PC-3 (cell line): ENCODE measurements around the gene CAPS2. TPM values are rescaled to one million over a fixed set of nuclear protein-coding genes. Genes with fewer than 3 reads are reported as not detected.

ENCODE experiments used
- ATAC-seq: fragments of 200-7000 bp; cut with Tn5 transposase; 2 replicates; pipeline ENCODE4 v1.9.1; 2020; ENCODE audit warnings: mild to moderate bottlenecking, moderate library complexity
- BruUV-seq: library from RNA; stranded (reverse); fragments of 400-500 nt; replicated peaks from 2 replicates; lab custom pipeline; 2021; lab: Mats Ljungman, UMichigan
- CTCF ChIA-PET: fragments of 300-600 bp; sonication (Branson Sonifier 250); formaldehyde crosslinking; loops from one replicate; lab custom pipeline; 2022; ENCODE audit warnings: antibody characterized with exemption; lab: Charles Lee
- POLR2A ChIA-PET: fragments of 300-600 bp; sonication (Branson Sonifier 250); formaldehyde crosslinking; loops from one replicate; lab custom pipeline; 2022; ENCODE audit warnings: antibody characterized with exemption; ENCODE audit not compliant: unreplicated experiment; lab: Charles Lee
- DNase-seq: peaks from one replicate; pipeline ENCODE4 v3.0.0-alpha.2; 2015
- H2AFZ ChIP-seq: fragments of 300-600 bp; sonication (generic); 2 replicates; pipeline ENCODE4 v1.6.0; 2016; ENCODE audit warnings: antibody characterized with exemption, low read length
- H3F3A ChIP-seq: fragments of 300-600 bp; sonication (generic); one replicate; pipeline ENCODE4 v1.6.0; 2017; ENCODE audit warnings: antibody characterized with exemption, low read length, control low read depth, mild to moderate bottlenecking; ENCODE audit not compliant: unreplicated experiment
- H3K27ac ChIP-seq: fragments of 300-600 bp; sonication (generic); 2 replicates; pipeline ENCODE4 v1.5.1; 2016; ENCODE audit warnings: mild to moderate bottlenecking, low read length
- H3K27me3 ChIP-seq: fragments of 300-600 bp; sonication (generic); 2 replicates; pipeline ENCODE4 v1.6.1; 2016; ENCODE audit warnings: low read length, mixed read lengths
- H3K36me3 ChIP-seq: fragments of 300-600 bp; sonication (generic); 2 replicates; pipeline ENCODE4 v1.6.1; 2016; ENCODE audit warnings: low read depth, mixed run types, low read length, mixed read lengths
- H3K4me1 ChIP-seq: fragments of 300-600 bp; sonication (generic); 2 replicates; pipeline ENCODE4 v1.5.1; 2016; ENCODE audit warnings: low read length; ENCODE audit not compliant: insufficient read depth
- H3K4me2 ChIP-seq: fragments of 300-600 bp; sonication (generic); 2 replicates; pipeline ENCODE4 v1.6.0; 2016; ENCODE audit warnings: low read length
- H3K4me3 ChIP-seq: fragments of 300-600 bp; sonication (generic); 2 replicates; pipeline ENCODE4 v1.5.1; 2016; ENCODE audit warnings: mild to moderate bottlenecking, low read length, mixed read lengths
- H3K79me2 ChIP-seq: fragments of 300-600 bp; sonication (generic); 2 replicates; pipeline ENCODE4 v1.6.1; 2017; ENCODE audit warnings: low read length, mixed read lengths
- H3K9ac ChIP-seq: fragments of 300-600 bp; sonication (generic); 2 replicates; pipeline ENCODE4 v1.6.0; 2016; ENCODE audit warnings: mild to moderate bottlenecking, low read length
- H3K9me2 ChIP-seq: fragments of 300-600 bp; sonication (generic); replicated peaks from 2 replicates; pipeline ENCODE4 v1.6.1; 2016; ENCODE audit warnings: mixed run types, low read length, mixed read lengths
- H3K9me3 ChIP-seq: fragments of 300-600 bp; sonication (generic); 2 replicates; pipeline ENCODE4 v1.6.1; 2016; ENCODE audit warnings: low read length, mixed read lengths
- H4K20me1 ChIP-seq: fragments of 300-600 bp; sonication (generic); 2 replicates; pipeline ENCODE4 v1.6.1; 2016; ENCODE audit warnings: low read length, mixed read lengths
- CTCF ChIP-seq: fragments of 300-600 bp; sonication (generic); conservative IDR thresholded peaks from 2 replicates; pipeline ENCODE4 v1.5.1; 2017; ENCODE audit warnings: antibody characterized with exemption, low read depth, mild to moderate bottlenecking, low read length
- EZH2 ChIP-seq: fragments of 300-600 bp; sonication (generic); IDR thresholded peaks from one replicate; pipeline ENCODE4 v1.6.1; 2017; ENCODE audit warnings: antibody characterized with exemption, mild to moderate bottlenecking, low read length; ENCODE audit not compliant: unreplicated experiment
- EZH2phosphoT487 ChIP-seq: fragments of 300-600 bp; sonication (generic); IDR thresholded peaks from 2 replicates; pipeline ENCODE4 v1.6.1; 2018; ENCODE audit warnings: mild to moderate bottlenecking, antibody characterized with exemption, low read length, borderline replicate concordance
- intact Hi-C: fragments of 100-400 bp; cut with micrococcal nuclease; formaldehyde crosslinking; loops from 2 replicates; pipeline ENCODE4 v1.9.0; 2023
- total RNA-seq: library from RNA; depleted of rRNA; stranded (reverse); fragments of >200 nt; gene quantifications from 2 replicates; pipeline ENCODE4 v1.2.3, GENCODE V29; 2014

The CAPS2 gene
- total RNA-seq, 1 experiment from 2014 or later = 8.4 TPM

GRCh38 chr12:75322464-75322863 lies 7.7 kb downstream of the CAPS2 start:
- ChIA-PET POLR2A (no interaction called here), CTCF (interaction anchor here (0.7 kb wide), 1 partner anchor 17 kb away, joined by 3 read pairs; no protein-coding TSS in a partner anchor)
- H3K4me2 ChIP-seq = no peak overlapping the region

GRCh38 chr12:75317784-75318183 lies 12.3 kb downstream of the CAPS2 start:
- intact Hi-C loops = no loop called here
- ATAC-seq (no peak), DNase-seq (no peak)
- H3K9ac ChIP-seq = no peak overlapping the region
- H3K4me2 ChIP-seq = no peak overlapping the region
- no peaks in the 10 kb centered on the region for H3K27me3 ChIP-seq
- H3K4me1 ChIP-seq = peaks cover 6% of the 10 kb centered on the region; the same call in 1 of the 2 replicates
- ChIA-PET POLR2A (no interaction called here), CTCF (no interaction called here)
- BruUV-seq = no TSS peak
- H3K4me3 ChIP-seq = no peak overlapping the region
- H3K9me3 ChIP-seq = no peaks in the 10 kb centered on the region
- no peak overlapping the region for H3K27ac ChIP-seq
- H3K79me2 ChIP-seq = no peaks in the 10 kb centered on the region
- H3F3A ChIP-seq = no peaks in the 10 kb centered on the region
- no peaks in the 10 kb centered on the region for H3K9me2 ChIP-seq
- no peaks in the 10 kb centered on the region for H3K36me3 ChIP-seq
- no peaks in the 10 kb centered on the region for H4K20me1 ChIP-seq
- no peak overlapping the region for H2AFZ ChIP-seq
- TF ChIP-seq EZH2 = no peak
- TF ChIP-seq CTCF = no peak
- no peak for TF ChIP-seq EZH2phosphoT487

More at GRCh38 chr12:75322464-75322863, 7.7 kb downstream of the CAPS2 start:
- DNase-seq (no peak), ATAC-seq (no peak)
- no peak for TF ChIP-seq CTCF
- no peak for TF ChIP-seq EZH2
- no peak for TF ChIP-seq EZH2phosphoT487
- Histone ChIP-seq H3K9me3 (no peaks in the 10 kb centered on the region), H3K9ac (no peak overlapping the region), H4K20me1 (no peaks in the 10 kb centered on the region), H3K79me2 (no peaks in the 10 kb centered on the region), H3K9me2 (no peaks in the 10 kb centered on the region), H3K4me1 (no peaks in the 10 kb centered on the region), H3F3A (no peaks in the 10 kb centered on the region), H3K27me3 (no peaks in the 10 kb centered on the region), H2AFZ (no peak overlapping the region), H3K36me3 (no peaks in the 10 kb centered on the region), H3K4me3 (no peak overlapping the region), H3K27ac (no peak overlapping the region)
- intact Hi-C loops = no loop called here
- BruUV-seq = no TSS peak

- POLR2A ChIA-PET = interaction anchor here (0.6 kb wide), 1 partner anchor 1692 kb away, joined by 3 read pairs; no protein-coding TSS in a partner anchor
- Histone ChIP-seq H3K9me3 (no peaks in the 10 kb centered on the region), H3F3A (no peaks in the 10 kb centered on the region), H2AFZ (no peak overlapping the region), H3K9me2 (no peaks in the 10 kb centered on the region), H4K20me1 (no peaks in the 10 kb centered on the region), H3K27ac (no peak overlapping the region), H3K4me3 (no peak overlapping the region), H3K27me3 (no peaks in the 10 kb centered on the region), H3K36me3 (no peaks in the 10 kb centered on the region), H3K4me2 (no peak overlapping the region), H3K79me2 (no peaks in the 10 kb centered on the region), H3K4me1 (peaks cover 11% of the 10 kb centered on the region), H3K9ac (no peak overlapping the region)
- no peak for TF ChIP-seq EZH2phosphoT487
- no peak for TF ChIP-seq CTCF
- TF ChIP-seq EZH2 = no peak
- ATAC-seq (no peak), DNase-seq (peak; percentile 33)
- intact Hi-C loops = no loop called here
- no TSS peak for BruUV-seq
- CTCF ChIA-PET = no interaction called here
Measured at GRCh38 chr12:75315518-75315917, 14.6 kb downstream of the CAPS2 start.
